Peyer's patch (tissue), 4 donors: ENCODE results near the gene SUDS3. TPM values are rescaled to one million over a fixed set of nuclear protein-coding genes. Genes with fewer than 3 reads are reported as not detected.

Source experiments
- DNase-seq, 3 donors: peaks; one replicate each; pipeline ENCODE4 v3.0.0-alpha.2; 2017 to 2019
- H3K27ac ChIP-seq, 4 donors: fragments of 200-600 bp; sonication (generic); one replicate each; pipeline ENCODE4 v1.5.1; 2016 to 2019
- H3K27me3 ChIP-seq, 2 donors: fragments of 200-600 bp; sonication (generic); one replicate each; pipeline ENCODE4 v1.5.1; 2019
- H3K36me3 ChIP-seq, 3 donors: fragments of 200-600 bp; sonication (generic); one replicate each; pipeline ENCODE4 v1.5.1; 2016 to 2019
- H3K4me1 ChIP-seq, 4 donors: fragments of 200-600 bp; sonication (generic); one replicate each; pipeline ENCODE4 v1.5.1; 2016 to 2019
- H3K4me3 ChIP-seq, 4 donors: fragments of 200-600 bp; sonication (generic); 1 replicate in 3 of 4; 2 replicates in 1 of 4; pipeline ENCODE4 v1.5.1; 2016 to 2019; ENCODE audit warnings: mild to moderate bottlenecking in 1 of 4
- H3K9me3 ChIP-seq, 4 donors: fragments of 200-600 bp; sonication (generic); one replicate each; pipeline ENCODE4 v1.5.1; 2016 to 2019; ENCODE audit warnings: mild to moderate bottlenecking in 1 of 4
- CTCF ChIP-seq, 6 experiments: fragments of 450-650 bp in 4 of 6; fragments of 200-600 bp in 2 of 6; sonication (generic) in 1 of 6; IDR thresholded peaks; one replicate each; pipeline ENCODE4 v1.5.1; 2017 to 2019; ENCODE audit warnings: antibody characterized with exemption in 6 of 6, mild to moderate bottlenecking in 3 of 6, moderate library complexity in 1 of 6
- POLR2A ChIP-seq, 2 donors: fragments of 450-650 bp; IDR thresholded peaks; one replicate each; pipeline ENCODE4 v1.5.1; 2017; ENCODE audit warnings: antibody characterized with exemption in 2 of 2, mild to moderate bottlenecking in 2 of 2, moderate library complexity in 2 of 2
- total RNA-seq, 4 donors: library from RNA; depleted of rRNA; stranded (reverse); fragments of >200 nt; gene quantifications; one replicate each; pipeline ENCODE4 v1.1.0, GENCODE V29; 2016

SUDS3 gene
- total RNA-seq, 4 donors from 2014 or later: 39.2 to 86.7 (median 66.1) TPM

- H3K4me3 ChIP-seq: no peak overlapping the region
- DNase-seq: no peak
- H3K9me3 ChIP-seq: no peaks in the 10 kb centered on the region
- no peaks in the 10 kb centered on the region for H3K36me3 ChIP-seq
- TF ChIP-seq CTCF (IDR thresholded peaks at IDR 0.05) (no peak), POLR2A (IDR thresholded peaks at IDR 0.05) (no peak)
- no peaks in the 10 kb centered on the region for H3K27me3 ChIP-seq
- H3K27ac ChIP-seq: peak overlapping the region; percentile 2 to 72 (median 37)
- H3K4me1 ChIP-seq: peaks cover 0 to 30% (median 7%) of the 10 kb centered on the region in 4 donors
Observed at GRCh38 chr12:118356809-118357256, 19.5 kb upstream of the SUDS3 start.

DNA sequence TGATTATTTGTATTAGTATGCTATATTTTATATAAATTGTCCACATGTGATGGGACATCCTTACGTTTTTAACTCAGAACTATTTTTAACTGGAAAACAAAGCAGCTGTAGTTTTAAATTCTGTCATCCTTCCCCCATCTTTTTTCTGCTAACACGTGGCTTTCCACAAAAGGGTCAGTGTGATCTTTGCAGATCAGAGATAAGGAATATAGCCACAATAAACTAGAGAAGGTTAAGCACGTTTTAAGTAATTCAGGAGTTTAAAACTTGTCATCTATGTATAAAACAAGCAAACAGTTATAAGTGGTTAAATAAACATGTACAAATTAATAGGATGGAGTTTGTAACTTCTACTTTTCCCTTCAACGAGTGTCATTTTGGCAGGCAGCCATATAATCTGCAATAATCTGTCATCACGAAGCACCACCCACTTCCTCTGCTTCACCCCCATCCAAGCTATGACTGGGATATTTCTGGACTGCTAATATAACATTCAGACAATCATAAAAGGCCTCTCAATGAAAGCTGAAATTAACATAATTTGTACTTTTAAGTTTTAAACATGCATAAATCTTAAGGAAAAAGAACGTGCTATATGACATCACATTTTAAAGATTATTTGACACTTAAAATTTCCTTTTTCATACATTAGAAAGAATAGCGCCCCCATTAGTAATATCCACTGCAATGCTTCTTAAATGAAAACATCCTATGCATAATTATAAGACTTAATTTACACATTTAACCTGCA, 18.9 kb upstream of the SUDS3 start:
- peaks cover 0 to 30% (median 7%) of the 10 kb centered on the region in 4 donors for H3K4me1 ChIP-seq
- TF ChIP-seq CTCF (IDR thresholded peaks at IDR 0.05): peak in 1 of 6 experiments; percentile 17
- TF ChIP-seq POLR2A (IDR thresholded peaks at IDR 0.05): no peak
- DNase-seq: peak in 2 of 3 donors; percentile 64 to 76
- peak overlapping the region; percentile 2 to 72 (median 37) for H3K27ac ChIP-seq
- H3K36me3 ChIP-seq: no peaks in the 10 kb centered on the region
- H3K9me3 ChIP-seq: no peaks in the 10 kb centered on the region
- H3K4me3 ChIP-seq: peak overlapping the region in 1 of 4 donors; percentile 3
- H3K27me3 ChIP-seq: no peaks in the 10 kb centered on the region

GRCh38 chr12:118358008-118358359, 18.4 kb upstream of the SUDS3 start:
- H3K27me3 ChIP-seq: no peaks in the 10 kb centered on the region
- no peaks in the 10 kb centered on the region for H3K9me3 ChIP-seq
- H3K27ac ChIP-seq: peak overlapping the region in 1 of 4 donors; percentile 72
- no peaks in the 10 kb centered on the region for H3K36me3 ChIP-seq
- H3K4me1 ChIP-seq: peaks cover 0 to 30% (median 7%) of the 10 kb centered on the region in 4 donors
- no peak for TF ChIP-seq POLR2A (IDR thresholded peaks at IDR 0.05)
- TF ChIP-seq CTCF (IDR thresholded peaks at IDR 0.05): no peak
- H3K4me3 ChIP-seq: peak overlapping the region in 1 of 4 donors; percentile 37
- no peak for DNase-seq

DNA sequence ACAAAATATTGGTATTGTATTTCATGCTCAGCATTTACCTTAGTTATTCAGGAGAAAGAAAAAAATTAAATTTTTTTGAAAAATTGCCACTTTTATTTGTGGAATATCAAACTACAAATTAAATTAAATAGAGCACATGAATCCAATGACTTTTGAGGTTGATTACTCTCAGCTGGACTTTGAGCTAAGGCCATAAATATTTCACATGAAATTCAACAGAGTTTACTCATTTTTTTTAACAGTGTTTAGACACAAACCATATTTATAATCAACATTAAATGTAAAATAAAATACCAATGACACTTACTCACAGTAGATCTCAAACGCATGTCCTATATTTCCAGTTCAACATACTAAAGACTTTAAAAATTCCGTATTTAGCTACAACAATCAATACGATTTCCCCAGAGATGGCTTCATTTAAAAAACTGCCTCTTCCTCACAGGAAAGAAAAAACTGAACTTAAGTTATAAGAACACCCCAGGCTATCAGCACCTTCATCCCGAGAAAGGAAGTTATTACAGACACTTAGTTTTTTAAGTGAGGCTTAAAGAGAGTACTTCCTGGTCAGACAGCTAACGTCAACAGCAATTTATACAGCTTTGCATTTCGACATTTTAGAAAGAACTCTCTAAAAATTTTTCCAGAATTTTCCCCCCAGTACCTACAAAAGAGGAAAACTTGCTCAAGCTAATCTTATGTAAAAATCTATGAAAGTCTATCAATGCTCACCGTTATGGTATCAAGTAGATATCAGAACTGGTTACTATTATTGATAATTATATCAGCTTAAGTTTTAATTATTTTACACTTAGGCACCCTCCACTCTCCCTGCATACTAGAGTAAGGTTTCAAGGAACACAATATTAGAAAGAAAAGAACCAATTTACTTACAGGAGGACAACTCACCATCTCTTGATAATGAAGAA, 17.5 kb upstream of the SUDS3 start:
- H3K27ac ChIP-seq: peak overlapping the region; percentile 50 to 72 (median 56)
- peaks cover 0 to 30% (median 7%) of the 10 kb centered on the region in 4 donors for H3K4me1 ChIP-seq

More for the DNA sequence above, 17.5 kb upstream of the SUDS3 start:
- TF ChIP-seq CTCF (IDR thresholded peaks at IDR 0.05) (no peak), POLR2A (IDR thresholded peaks at IDR 0.05) (no peak)
- H3K4me3 ChIP-seq: peak overlapping the region; percentile 26 to 37 (median 30)
- H3K27me3 ChIP-seq: no peaks in the 10 kb centered on the region
- H3K36me3 ChIP-seq: no peaks in the 10 kb centered on the region
- no peak for DNase-seq
- H3K9me3 ChIP-seq: no peaks in the 10 kb centered on the region
